GM12874 (cell line): ENCODE results near the gene ZNF223.

ENCODE experiments used
- CTCF ChIP-seq: IDR thresholded peaks from 2 replicates; pipeline ENCODE4 v1.5.1; 2011; ENCODE audit warnings: low read depth, mild to moderate bottlenecking, control low read depth, low read length, moderate library complexity; ENCODE audit not compliant: insufficient read depth

The ZNF223 gene

DNA sequence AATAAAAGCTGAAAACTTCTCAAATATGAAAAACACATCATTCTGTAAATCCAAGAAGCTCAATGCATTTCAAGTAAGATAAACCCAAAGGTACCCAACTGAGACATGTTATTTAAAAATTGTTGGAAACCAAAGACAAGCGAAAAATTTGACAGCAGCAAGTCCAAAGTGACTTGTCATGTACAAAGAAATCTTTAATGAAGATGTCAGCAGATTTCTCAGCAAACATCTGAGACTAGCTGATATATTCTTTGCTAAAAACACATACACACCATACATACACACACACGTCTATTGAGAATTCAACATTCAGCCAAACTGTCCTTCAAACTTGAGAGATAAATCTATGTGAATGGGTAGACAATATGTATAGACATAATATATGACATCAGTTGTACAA lies 32.3 kb upstream of the ZNF223 start:
- no peak for TF ChIP-seq CTCF

DNA sequence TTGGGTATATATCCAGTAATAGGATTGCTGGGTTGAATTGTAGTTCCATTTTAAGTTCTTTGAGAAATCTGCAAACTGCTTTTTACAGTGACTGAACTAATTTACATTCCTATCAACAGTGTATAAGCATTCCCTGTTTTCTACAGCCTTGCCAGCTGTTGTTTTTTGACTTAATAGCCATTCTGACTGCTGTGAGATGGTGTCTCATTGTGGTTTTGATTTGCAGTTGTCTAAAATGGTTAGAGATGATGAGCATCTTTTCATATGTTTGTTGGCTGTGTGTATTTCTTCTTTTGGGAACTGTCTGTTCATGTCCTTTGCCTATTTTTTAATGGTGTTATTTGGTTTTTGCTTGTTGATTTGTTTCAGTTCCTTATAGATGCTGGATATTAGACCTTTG lies 30.6 kb upstream of the ZNF223 start:
- no peak for TF ChIP-seq CTCF

DNA sequence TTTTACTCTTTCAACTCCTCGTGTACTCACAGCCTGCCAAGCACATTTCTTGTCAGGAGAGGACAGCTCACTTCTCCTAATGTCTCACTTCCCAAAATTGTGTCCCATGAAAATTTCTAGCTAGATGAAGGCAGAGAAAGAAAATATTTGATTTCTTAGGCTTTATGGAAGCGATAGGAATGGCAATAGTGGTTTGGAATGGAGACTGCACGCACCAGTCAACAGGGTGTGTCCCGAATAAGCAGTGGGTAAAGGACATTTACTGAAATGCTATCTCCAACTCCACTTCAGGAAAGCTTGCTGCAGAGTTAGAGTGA lies 27.0 kb upstream of the ZNF223 start:
- TF ChIP-seq CTCF = no peak

DNA sequence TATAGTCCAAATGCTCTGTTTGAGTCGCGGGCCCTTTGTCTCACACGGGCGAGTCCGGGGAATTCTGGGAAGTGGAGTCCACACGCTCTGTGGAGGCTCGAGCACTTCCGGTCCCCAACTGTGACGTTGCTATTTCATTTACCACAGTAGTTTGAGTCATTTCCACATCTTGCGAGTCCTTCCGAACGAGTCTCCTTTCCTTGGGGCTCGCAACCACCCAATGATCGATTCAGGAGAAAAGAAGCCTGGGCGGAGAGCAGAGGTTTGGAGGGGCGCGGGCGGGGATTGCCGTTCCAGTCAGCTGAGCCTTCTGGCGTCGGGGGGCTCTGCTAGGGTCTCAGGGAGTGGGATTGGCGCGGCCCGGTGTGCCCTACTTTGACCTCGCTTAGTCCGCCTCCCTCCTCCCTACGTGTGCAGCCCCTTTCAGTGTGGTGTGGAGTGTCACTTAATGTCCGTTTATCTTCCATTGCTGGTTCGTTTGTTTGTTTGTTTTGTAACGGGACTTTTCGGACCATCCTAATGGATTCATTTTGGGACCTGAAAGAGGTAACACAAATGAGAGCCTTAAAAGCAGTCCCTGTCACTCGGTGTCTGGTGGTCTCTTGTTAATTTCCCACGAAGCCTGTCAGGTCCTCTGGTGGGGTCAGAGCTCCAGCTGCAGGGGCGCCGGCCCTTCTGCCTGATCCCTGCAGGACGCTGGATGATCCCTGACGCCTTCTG lies 26.5 kb upstream of the ZNF223 start, which contains the start of gene ZNF222:
Gene ZNF222 (plus strand): TSS at position 163 of the 720 bp plus-strand sequence. CDS start 58 bp downstream, at position 221.
- no peak for TF ChIP-seq CTCF

- TF ChIP-seq CTCF = no peak
Measured at GRCh38 chr19:44026622-44027021, 25.2 kb upstream of the ZNF223 start.

DNA sequence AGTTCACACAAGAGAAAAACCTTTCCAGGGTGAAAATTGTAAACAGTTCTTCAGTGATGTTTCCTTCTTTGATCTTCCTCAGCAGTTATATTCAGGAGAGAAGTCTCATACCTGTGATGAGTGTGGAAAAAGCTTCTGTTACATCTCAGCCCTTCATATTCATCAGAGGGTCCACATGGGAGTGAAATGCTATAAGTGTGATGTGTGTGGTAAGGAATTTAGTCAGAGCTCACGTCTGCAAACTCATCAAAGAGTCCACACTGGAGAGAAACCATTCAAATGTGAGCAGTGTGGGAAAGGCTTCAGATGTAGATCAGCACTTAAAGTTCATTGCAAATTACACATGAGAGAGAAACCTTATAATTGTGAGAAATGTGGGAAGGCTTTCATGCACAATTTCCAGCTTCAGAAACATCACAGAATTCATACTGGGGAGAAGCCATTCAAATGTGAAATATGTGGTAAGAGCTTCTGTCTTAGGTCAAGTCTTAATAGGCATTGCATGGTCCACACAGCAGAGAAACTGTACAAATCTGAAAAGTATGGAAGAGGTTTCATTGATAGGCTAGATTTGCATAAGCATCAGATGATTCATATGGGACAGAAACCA lies 19.7 kb upstream of the ZNF223 start:
- no peak for TF ChIP-seq CTCF

- TF ChIP-seq CTCF = no peak
Measured at GRCh38 chr19:44042147-44042546, 9.7 kb upstream of the ZNF223 start.
